Osteocyte (in vitro differentiated cells): ENCODE data around the gene HM13. TPM values are rescaled to one million over a fixed set of nuclear protein-coding genes. Genes with fewer than 3 reads are reported as not detected.

ENCODE experiments used
- DNase-seq: peaks from one replicate; pipeline ENCODE4 v3.0.0; 2021; ENCODE audit warnings: mixed read lengths; ENCODE audit not compliant: unreplicated experiment; ENCODE audit errors: extremely low spot score
- H3K27ac Mint-ChIP-seq: one replicate; pipeline ENCODE4 v1.8.0; 2021; ENCODE audit warnings: mild to moderate bottlenecking, mixed read lengths; ENCODE audit not compliant: unreplicated experiment
- H3K27me3 Mint-ChIP-seq: one replicate; pipeline ENCODE4 v1.8.0; 2021; ENCODE audit warnings: mixed read lengths; ENCODE audit not compliant: unreplicated experiment
- H3K36me3 Mint-ChIP-seq: one replicate; pipeline ENCODE4 v1.8.0; 2021; ENCODE audit warnings: mixed read lengths; ENCODE audit not compliant: unreplicated experiment
- H3K4me1 Mint-ChIP-seq: one replicate; pipeline ENCODE4 v1.8.0; 2021; ENCODE audit warnings: mixed read lengths; ENCODE audit not compliant: unreplicated experiment
- H3K4me3 Mint-ChIP-seq: one replicate; pipeline ENCODE4 v1.8.0; 2021; ENCODE audit warnings: mild to moderate bottlenecking, moderate library complexity, mixed read lengths; ENCODE audit not compliant: unreplicated experiment
- H3K9me3 Mint-ChIP-seq: one replicate; pipeline ENCODE4 v1.8.0; 2021; ENCODE audit warnings: mixed read lengths; ENCODE audit not compliant: unreplicated experiment
- total RNA-seq: library from RNA; stranded (reverse); gene quantifications from 2 replicates; pipeline ENCODE4 v1.2.1, GENCODE V29; 2021
- TF ChIP-seq, protein P1 (sequence below): fragments of 200-600 bp; sonication (generic); IDR thresholded peaks from 2 replicates; pipeline ENCODE4 v1.5.0; 2021; ENCODE audit warnings: antibody characterized with exemption, mild to moderate bottlenecking, moderate library complexity

The HM13 gene
- total RNA-seq, 1 donor from 2014 or later = 173 TPM

GRCh38 chr20:31569163-31570020, 55.1 kb downstream of the HM13 start:
- no peaks in the 10 kb centered on the region for H3K27me3 Mint-ChIP-seq
- peaks cover 44% of the 10 kb centered on the region for H3K4me1 Mint-ChIP-seq
- TF ChIP-seq, protein P1, sequence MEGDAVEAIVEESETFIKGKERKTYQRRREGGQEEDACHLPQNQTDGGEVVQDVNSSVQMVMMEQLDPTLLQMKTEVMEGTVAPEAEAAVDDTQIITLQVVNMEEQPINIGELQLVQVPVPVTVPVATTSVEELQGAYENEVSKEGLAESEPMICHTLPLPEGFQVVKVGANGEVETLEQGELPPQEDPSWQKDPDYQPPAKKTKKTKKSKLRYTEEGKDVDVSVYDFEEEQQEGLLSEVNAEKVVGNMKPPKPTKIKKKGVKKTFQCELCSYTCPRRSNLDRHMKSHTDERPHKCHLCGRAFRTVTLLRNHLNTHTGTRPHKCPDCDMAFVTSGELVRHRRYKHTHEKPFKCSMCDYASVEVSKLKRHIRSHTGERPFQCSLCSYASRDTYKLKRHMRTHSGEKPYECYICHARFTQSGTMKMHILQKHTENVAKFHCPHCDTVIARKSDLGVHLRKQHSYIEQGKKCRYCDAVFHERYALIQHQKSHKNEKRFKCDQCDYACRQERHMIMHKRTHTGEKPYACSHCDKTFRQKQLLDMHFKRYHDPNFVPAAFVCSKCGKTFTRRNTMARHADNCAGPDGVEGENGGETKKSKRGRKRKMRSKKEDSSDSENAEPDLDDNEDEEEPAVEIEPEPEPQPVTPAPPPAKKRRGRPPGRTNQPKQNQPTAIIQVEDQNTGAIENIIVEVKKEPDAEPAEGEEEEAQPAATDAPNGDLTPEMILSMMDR = peak; percentile 89
- H3K27ac Mint-ChIP-seq = peak overlapping the region; percentile 41
- H3K9me3 Mint-ChIP-seq = no peaks in the 10 kb centered on the region
- H3K4me3 Mint-ChIP-seq = no peak overlapping the region
- H3K36me3 Mint-ChIP-seq = peaks cover 5% of the 10 kb centered on the region
- no peak for DNase-seq

- H3K4me1 Mint-ChIP-seq = peaks cover 44% of the 10 kb centered on the region
- H3K9me3 Mint-ChIP-seq = no peaks in the 10 kb centered on the region
- H3K27ac Mint-ChIP-seq = peak overlapping the region; percentile 23
- no peaks in the 10 kb centered on the region for H3K27me3 Mint-ChIP-seq
- H3K36me3 Mint-ChIP-seq = peaks cover 3% of the 10 kb centered on the region
- DNase-seq = no peak
- TF ChIP-seq, protein P1 = no peak
- no peak overlapping the region for H3K4me3 Mint-ChIP-seq
Measured at GRCh38 chr20:31570021-31570463, 55.8 kb downstream of the HM13 start.

DNA sequence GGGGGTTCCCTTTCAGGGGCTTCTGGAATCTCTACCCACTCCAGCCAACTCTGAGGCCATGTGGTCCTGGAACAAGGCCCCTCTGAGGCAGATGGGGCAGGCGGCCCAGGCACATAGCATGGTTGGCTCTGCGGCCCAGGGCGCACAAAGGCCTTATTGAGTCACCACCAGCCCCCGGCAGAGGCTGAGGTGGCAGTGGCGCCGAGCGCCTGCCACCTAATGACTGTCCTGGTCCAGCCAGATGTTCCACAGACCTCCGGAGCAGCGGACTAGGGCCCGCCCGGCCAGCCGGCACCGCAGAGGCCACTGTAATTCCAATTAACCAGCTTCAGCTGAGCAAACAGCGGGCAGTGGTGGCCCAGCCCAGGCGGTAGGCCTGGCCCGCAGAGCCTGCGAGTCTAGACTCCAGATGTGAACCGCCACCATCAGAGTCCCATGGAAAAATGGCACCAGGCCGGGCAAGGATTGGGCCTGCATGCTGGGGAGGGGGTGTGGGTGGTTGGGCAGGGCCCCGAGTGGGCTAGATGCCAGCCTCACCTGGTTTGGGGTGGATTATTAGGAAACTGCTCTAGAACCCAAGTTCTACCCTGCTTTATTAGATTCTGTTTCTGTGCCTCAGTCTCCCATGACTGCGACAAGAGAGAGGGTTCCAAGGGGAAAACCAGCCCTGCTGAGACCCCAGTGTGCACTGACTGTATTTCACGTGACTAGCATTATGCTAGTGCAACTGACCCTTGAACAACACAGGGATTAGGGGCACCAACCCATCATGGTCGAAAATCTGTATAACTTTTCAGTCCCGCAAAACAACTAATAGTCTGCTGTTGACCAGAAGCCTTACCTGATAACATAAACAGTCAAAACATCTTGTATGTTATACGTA, 56.7 kb downstream of the HM13 start:
- TF ChIP-seq, protein P1 = no peak
- no peak overlapping the region for H3K4me3 Mint-ChIP-seq
- no peak for DNase-seq
- H3K36me3 Mint-ChIP-seq = peaks cover 3% of the 10 kb centered on the region
- H3K4me1 Mint-ChIP-seq = peaks cover 44% of the 10 kb centered on the region
- no peaks in the 10 kb centered on the region for H3K9me3 Mint-ChIP-seq
- peak overlapping the region; percentile 93 for H3K27ac Mint-ChIP-seq
- no peaks in the 10 kb centered on the region for H3K27me3 Mint-ChIP-seq

DNA sequence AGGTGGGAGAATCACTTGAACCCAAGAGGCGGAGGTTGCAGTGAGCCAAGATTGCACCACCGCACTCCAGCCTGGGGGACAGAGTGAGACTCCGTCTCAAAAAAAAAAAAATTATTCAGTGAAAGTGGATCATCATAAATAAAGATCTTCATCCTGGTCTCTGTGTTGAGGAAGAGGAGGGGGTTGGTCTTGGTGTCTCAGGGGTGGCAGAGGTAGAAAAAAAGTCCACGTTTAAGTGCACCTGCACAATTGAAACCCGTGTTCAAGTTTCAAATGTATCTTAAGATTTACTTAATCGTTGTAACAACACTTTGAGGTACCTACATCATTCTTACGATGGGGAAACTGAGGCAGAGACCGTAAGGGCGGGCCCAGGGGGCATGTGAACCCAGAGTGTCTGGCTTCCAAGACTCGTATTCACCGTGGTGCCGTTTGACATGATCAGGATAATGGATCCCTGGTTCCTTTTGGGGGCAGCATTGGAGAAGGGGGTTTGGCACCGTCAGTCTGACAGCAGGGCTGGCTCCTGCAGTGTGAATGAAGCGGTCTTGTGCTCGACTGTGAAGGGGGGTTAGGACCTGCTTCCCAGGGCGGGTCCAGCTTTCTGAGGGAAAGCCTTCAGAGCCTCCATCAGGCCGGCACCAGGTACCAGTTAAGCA, 57.9 kb downstream of the HM13 start:
- Mint-ChIP-seq H3K4me1 (peaks cover 44% of the 10 kb centered on the region), H3K9me3 (no peaks in the 10 kb centered on the region), H3K27ac (peak overlapping the region; percentile 93), H3K27me3 (no peaks in the 10 kb centered on the region), H3K36me3 (peaks cover 3% of the 10 kb centered on the region), H3K4me3 (peak overlapping the region; percentile 73)
- TF ChIP-seq, protein P1 = no peak
- no peak for DNase-seq
